Muscle layer of duodenum (tissue), 2 donors: Measurements from ENCODE around the gene GMEB2.
A peak's percentile ranks its signal among the peaks of the same experiment; 100 is the strongest.
"Not testable (repeated sequence)": the region's sequence is repeated elsewhere in the genome, so short reads cannot be mapped to it uniquely, and the experiment has no call there.

Experiments
- H3K27ac ChIP-seq: one replicate; pipeline ENCODE4 v1.7.0; 2013; ENCODE audit warnings: mild to moderate bottlenecking, low read length
- H3K27me3 ChIP-seq: one replicate; pipeline ENCODE4 v1.7.0; 2013; ENCODE audit warnings: low read depth, mild to moderate bottlenecking, control low read depth, low read length
- H3K36me3 ChIP-seq, 2 donors: one replicate each; pipeline ENCODE4 v1.7.0; 2013; ENCODE audit warnings: low read length in 2 of 2, control low read depth in 1 of 2, mild to moderate bottlenecking in 1 of 2; ENCODE audit not compliant: insufficient read depth in 2 of 2, control insufficient read depth in 1 of 2
- H3K4me1 ChIP-seq, 2 donors: one replicate each; pipeline ENCODE4 v1.7.0; 2013; ENCODE audit warnings: low read length in 2 of 2, mild to moderate bottlenecking in 2 of 2, control low read depth in 1 of 2, moderate library complexity in 1 of 2; ENCODE audit not compliant: insufficient read depth in 2 of 2, control insufficient read depth in 1 of 2
- H3K4me3 ChIP-seq, 2 donors: one replicate each; pipeline ENCODE4 v1.7.0; 2013; ENCODE audit warnings: low read length in 2 of 2, low read depth in 1 of 2, mild to moderate bottlenecking in 1 of 2
- H3K9me3 ChIP-seq, 2 donors: one replicate each; pipeline ENCODE4 v1.7.0; 2013; ENCODE audit warnings: low read length in 2 of 2, control low read depth in 1 of 2, mild to moderate bottlenecking in 1 of 2; ENCODE audit not compliant: control insufficient read depth in 1 of 2
- donor health status: healthy.

Gene GMEB2, protein sequence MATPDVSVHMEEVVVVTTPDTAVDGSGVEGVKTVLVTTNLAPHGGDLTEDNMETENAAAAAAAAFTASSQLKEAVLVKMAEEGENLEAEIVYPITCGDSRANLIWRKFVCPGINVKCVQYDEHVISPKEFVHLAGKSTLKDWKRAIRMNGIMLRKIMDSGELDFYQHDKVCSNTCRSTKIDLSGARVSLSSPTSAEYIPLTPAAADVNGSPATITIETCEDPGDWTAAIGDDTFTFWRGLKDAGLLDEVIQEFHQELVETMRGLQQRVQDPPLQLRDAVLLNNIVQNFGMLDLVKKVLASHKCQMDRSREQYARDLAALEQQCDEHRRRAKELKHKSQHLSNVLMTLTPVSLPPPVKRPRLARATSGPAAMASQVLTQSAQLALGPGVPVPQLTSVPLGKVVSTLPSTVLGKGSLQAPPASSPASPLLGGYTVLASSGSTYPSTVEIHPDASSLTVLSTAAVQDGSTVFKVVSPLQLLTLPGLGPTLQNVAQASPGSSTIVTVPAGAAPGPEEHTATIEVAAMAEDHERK

DNA sequence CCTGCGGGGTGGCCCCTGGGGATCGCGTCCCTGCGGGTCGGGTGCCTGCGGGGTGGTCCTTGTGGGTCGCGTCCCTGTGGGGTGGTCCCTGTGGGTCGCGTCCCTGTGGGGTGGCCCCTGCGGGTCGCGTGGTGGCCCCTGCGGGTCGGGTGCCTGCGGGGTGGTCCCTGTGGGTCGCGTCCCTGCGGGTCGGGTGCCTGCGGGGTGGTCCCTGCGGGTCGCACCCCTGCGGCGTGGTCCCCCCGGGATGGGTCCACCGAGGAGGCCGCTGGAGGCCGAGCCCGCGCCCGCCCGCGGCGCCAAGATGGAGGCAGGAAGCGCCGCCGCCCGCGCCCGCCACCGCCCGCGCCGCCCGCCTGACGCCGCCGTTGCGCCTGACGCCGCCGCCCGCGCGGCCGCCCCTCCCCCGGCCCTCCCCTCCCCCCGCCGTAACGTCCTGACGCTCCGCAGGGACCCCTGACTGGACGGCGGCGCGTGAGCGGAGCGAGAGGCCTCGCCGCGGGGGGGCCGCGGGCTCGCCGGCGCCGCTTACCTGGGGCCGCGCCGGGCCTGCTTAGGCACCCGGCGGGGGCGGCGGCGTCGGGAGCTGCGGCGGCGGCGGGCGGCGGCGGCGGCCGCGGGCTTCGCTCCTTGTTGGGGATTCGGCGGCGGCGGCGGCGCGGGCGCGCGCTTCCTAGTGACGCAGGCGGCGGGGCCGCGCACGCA lies at the start of gene GMEB2:
Gene GMEB2 (minus strand): TSS at position 678 of the 705 bp plus-strand sequence. CDS start 7,704 bp downstream, outside the sequence.
- Histone ChIP-seq H3K27ac (peak within 1 kb of the TSS; percentile 79), H3K27me3 (no peaks in the 10 kb centered on the region), H3K4me1 (peaks cover 5 to 20% of the 10 kb centered on the region in 2 donors), H3K9me3 (no peaks in the 10 kb centered on the region), H3K4me3 (peak within 1 kb of the TSS; percentile 70 to 88), H3K36me3 (no peaks in the 10 kb centered on the region)

DNA sequence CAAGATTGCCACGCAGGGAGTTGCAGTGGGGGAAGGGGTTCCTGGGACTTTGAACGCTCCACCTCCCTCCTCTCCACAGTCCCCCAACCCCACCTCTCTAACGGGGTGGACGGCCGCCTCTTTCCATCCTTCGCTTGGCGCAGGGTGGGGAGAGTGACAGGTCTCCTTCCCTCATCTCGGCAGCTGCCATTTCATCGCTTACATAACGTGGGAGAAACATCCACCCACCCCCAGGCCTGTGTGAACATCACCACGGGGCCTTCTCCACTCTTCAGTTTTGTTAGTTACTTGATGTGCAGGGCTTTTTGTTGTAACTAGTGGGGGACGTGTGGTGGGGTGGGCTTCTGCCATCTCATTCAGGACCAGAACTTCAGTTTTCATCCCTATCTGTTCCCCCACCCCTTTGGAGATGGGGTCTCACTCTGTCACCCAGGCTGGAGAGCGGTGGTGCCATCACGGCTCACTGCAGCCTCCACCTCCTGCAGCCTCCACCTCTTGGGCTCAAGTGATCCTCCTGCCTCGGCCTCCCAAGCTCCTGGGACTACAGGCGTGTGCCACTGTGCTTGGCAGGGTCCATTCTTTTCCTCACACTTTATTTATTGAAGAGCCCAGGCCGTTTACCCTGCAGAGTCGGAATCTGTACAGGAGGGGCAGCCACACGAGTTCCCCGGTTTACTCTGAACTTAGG lies 48.9 kb upstream of the GMEB2 start:
- H3K4me1 ChIP-seq, result no peaks in the 10 kb centered on the region
- no peaks in the 10 kb centered on the region for H3K27me3 ChIP-seq
- H3K27ac ChIP-seq, result no peak overlapping the region
- no peak overlapping the region for H3K4me3 ChIP-seq
- H3K36me3 ChIP-seq, result peaks cover 5 to 56% of the 10 kb centered on the region in 2 donors
- H3K9me3 ChIP-seq, result no peaks in the 10 kb centered on the region

DNA sequence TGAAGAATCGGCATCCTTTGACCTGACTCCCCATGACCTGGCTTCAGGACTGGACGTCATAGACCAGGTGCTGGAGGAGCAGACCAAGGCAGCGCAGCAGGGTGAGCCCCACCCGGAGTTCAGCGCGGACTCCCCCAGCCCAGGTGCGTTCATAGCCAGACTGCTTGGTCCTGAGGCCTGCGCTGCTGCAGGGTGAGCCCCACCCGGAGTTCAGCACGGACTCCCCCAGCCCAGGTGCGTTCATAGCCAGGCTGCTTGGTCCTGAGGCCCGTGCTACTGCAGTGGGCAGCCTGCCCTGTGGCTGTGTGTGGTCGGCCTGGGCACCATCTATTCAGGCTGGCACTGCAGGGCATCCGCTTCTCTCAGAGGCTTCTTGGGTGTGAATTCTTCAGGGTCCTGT lies 47.0 kb upstream of the GMEB2 start:
- H3K36me3 ChIP-seq, result peaks cover 5 to 48% of the 10 kb centered on the region in 2 donors
- no peaks in the 10 kb centered on the region for H3K27me3 ChIP-seq
- H3K4me1 ChIP-seq, result no peaks in the 10 kb centered on the region
- no peak overlapping the region for H3K4me3 ChIP-seq
- no peaks in the 10 kb centered on the region for H3K9me3 ChIP-seq
- H3K27ac ChIP-seq, result no peak overlapping the region

DNA sequence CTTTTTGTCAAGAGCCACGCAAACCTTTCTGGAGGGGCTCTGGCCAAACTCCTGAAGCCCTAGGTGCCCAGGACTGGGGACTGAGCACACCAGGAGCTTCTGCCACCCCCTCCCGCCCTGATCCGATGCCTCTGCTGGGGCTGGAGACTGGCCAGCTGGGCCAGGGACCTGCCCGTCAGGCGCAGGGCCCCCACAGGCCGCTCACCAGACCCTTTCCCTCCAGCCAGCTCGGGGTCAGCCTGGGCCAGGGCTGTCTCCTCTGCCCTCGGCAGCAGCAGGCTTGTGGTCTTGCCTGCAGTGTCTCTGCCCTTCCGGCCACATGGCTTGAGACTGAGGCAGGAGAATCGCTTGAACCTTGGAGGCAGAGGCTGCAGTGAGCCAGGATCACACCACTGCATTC lies 45.8 kb upstream of the GMEB2 start:
- Histone ChIP-seq H3K4me1 (no peaks in the 10 kb centered on the region), H3K9me3 (no peaks in the 10 kb centered on the region), H3K27me3 (no peaks in the 10 kb centered on the region), H3K4me3 (no peak overlapping the region), H3K36me3 (peaks cover 9 to 49% of the 10 kb centered on the region in 2 donors), H3K27ac (no peak overlapping the region)

DNA sequence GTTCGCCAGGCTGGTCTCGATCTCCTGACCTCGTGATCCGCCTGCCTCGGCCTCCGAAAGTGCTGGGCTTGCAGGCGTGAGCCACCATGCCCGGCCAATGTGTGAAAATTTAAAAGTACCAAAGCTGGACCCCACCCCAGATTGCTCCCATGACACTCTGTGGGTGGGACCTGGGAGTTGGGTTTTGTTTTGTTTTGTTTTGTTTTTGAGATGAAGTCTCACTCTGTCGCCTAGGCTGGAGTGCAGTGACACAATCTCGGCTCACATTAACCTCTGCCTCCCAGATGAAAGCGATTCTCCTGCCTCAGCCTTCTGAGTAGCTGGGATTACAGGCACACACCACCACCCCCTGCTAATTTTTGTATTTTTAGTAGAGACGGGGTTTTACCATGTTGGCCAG lies 44.8 kb upstream of the GMEB2 start:
- H3K27me3 ChIP-seq, H3K27ac ChIP-seq, H3K4me1 ChIP-seq, H3K9me3 ChIP-seq, H3K4me3 ChIP-seq: not testable (repeated sequence)
- peaks cover 9 to 57% of the 10 kb centered on the region in 2 donors for H3K36me3 ChIP-seq

DNA sequence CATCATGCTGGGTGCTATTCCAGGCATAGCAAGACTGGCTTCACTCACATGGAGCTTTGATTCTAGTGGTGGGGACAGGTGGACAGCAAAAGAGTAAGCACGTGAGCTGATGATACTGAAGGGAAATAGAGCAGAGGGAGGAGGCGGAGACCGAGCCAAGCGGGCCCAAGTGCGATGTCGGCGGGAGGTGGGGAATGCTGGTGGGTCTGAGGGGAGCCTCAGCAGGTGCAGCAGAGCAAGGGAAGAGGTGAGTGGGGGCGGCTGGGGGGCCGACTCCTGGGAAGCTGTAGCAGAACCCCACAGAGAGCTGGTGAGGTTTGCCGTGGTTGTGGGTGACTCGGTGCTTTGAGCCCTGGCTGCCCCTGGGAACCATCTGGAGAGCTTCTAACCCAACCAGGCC lies 41.5 kb upstream of the GMEB2 start:
- Histone ChIP-seq H3K36me3 (peaks cover 8 to 49% of the 10 kb centered on the region in 2 donors), H3K4me1 (no peaks in the 10 kb centered on the region), H3K27ac (no peak overlapping the region), H3K4me3 (no peak overlapping the region), H3K27me3 (no peaks in the 10 kb centered on the region), H3K9me3 (no peaks in the 10 kb centered on the region)

DNA sequence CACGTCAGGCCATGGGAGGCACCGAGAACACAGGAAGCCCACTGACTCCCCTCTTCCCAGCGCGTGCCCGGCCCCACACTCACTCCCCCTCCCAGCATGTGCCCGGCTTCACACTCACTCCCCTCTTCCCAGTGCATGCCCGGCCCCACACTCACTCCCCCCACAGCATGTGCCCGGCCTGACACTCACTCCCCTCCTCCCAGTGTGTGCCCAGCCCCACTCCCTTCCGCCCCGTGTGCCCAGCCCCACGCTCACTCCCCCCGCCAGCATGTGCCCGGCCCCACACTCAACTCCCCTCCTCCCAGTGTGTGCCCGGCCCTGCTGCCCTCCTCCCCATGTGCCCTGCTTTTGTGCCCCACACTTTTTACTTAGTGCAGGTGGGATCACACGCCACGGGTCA lies 41.0 kb upstream of the GMEB2 start:
- Histone ChIP-seq H3K27ac (no peak overlapping the region), H3K36me3 (peaks cover 8 to 51% of the 10 kb centered on the region in 2 donors), H3K9me3 (no peaks in the 10 kb centered on the region), H3K4me3 (no peak overlapping the region), H3K27me3 (no peaks in the 10 kb centered on the region), H3K4me1 (no peaks in the 10 kb centered on the region)

DNA sequence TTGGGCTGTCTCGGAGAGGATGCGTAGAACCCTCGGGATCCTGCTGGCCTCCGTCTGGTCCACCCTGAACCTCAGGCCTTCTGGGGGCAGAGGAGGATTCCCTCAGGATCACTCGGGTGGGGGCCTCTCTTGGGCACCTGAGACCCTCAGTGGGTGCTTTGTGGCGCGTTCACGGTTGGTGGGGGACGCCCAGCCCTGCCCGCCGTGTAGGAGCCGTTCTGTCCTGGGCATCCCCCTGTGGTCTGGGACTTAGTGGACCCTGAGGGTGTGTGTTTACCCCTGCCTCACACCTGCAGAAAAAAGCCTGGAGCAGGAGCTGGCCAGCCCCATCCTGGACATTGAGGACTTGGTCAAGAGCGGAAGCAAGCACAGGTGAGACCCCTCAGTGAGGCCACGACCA lies 38.8 kb upstream of the GMEB2 start:
- peaks cover 18 to 64% of the 10 kb centered on the region in 2 donors for H3K36me3 ChIP-seq
- no peaks in the 10 kb centered on the region for H3K4me1 ChIP-seq
- no peak overlapping the region for H3K4me3 ChIP-seq
- no peak overlapping the region for H3K27ac ChIP-seq
- H3K9me3 ChIP-seq, result no peaks in the 10 kb centered on the region
- no peaks in the 10 kb centered on the region for H3K27me3 ChIP-seq

DNA sequence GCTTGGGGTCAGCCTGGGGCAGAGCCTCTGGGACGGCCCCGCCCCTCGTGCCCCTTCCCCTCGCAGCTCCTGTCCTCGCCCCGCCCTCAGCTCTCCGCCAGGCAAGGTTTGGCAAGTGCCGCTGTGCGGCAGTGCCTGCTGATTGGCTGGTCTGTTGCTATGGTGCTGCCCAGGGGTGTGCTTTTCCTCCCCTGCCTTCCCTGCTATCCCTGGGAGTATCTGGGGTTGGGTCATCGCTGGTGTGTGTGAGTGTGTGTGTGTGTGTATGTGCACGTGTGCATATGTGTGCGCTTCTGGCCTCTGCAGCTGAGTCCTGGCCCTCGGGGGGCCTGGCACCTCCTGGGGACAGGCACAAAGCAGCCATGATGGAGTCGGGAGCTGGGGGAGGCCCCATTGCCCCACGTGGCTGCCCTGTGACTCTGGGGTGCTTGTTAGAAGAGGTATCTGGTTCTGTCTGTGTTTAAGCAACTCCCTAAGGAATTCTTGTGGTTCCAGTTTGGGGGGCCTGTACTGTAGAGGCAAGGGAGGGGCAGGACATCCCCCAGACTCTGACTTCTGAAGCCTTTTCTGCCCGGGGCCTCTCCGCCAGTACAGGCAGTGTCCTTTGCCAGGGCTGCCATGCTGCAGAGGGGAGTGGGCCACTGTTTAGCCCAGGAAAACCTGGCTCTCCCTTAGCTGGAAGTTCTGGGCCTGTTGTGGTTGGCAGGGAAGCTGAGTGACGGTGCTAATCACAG lies 38.1 kb upstream of the GMEB2 start:
- H3K36me3 ChIP-seq, result peaks cover 18 to 64% of the 10 kb centered on the region in 2 donors
- H3K4me3 ChIP-seq, result no peak overlapping the region
- H3K4me1 ChIP-seq, result no peaks in the 10 kb centered on the region
- no peaks in the 10 kb centered on the region for H3K27me3 ChIP-seq
- H3K27ac ChIP-seq, result no peak overlapping the region
- H3K9me3 ChIP-seq, result no peaks in the 10 kb centered on the region

DNA sequence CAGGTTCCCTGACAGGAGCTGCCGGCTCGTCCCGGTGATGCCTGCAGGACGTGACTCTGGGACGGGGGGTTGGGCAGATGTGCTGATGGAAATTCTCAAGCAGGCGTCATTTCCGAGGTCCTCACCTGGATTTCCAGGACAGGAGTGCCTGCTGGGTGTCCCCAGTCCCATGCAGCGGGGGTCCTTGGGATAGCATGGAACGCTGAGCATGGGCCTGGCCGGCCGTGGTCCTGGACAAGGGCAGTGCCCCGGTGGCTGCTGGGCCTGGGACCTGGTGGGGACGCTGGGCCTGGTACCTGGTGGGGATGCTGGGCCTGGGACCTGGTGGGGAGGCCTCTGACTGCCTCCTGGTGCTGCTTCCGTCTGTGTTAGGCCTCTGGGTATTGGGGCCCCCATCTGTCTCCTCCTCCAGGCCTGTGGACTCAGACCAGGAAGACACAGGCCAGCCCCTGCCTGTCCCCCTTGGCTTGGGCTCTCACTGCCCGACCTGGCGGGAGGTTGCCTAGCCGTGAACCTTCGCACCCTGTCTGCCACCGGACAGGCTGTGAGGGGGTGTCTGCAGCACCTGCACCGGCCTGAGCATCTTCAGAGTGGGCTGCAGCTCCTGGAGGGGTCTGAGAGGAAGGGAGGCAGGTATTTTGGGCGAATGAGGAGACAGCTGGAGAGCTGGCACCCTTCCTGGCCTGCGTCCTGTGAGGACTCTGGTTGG lies 37.4 kb upstream of the GMEB2 start:
- no peak overlapping the region for H3K4me3 ChIP-seq
- no peaks in the 10 kb centered on the region for H3K9me3 ChIP-seq
- H3K36me3 ChIP-seq, result peaks cover 18 to 63% of the 10 kb centered on the region in 2 donors
- H3K4me1 ChIP-seq, result peaks cover 0 to 7% of the 10 kb centered on the region in 2 donors
- H3K27ac ChIP-seq, result no peak overlapping the region
- no peaks in the 10 kb centered on the region for H3K27me3 ChIP-seq
